Measurements from ENCODE around the gene TWIST1. TPM values are rescaled to one million over a fixed set of nuclear protein-coding genes. Genes with fewer than 3 reads are reported as not detected.

Gene TWIST1
- total and polyA plus RNA-seq, 2 of the 13 experiments (the other 11 are each of a cell fraction or from before 2014, with no cell fraction given), result not detected

DNA sequence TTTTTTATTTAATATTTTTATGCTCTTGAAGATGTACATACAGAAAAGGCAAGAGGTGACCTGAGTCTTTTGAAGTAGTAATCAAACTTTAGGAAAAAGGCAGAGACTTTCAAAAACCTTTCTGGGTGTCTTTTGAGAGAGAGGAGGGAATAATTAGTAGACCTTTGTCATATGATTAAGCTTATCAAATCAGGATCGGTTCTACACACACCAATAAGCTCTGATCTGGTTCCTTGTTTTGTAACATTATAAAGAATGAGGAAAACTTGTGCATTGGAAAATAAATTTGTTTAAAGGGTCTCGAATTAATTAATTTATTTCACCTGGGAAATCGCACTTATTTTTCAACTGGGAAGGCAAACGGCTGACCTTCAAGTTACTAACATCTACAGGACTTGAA lies 11.9 kb downstream of the TWIST1 start:
- peaks cover 0 to 32% of the 10 kb centered on the region in 2 experiments; a peak in 1 of 5 replicates for H3K27me3 ChIP-seq (ENCODE audit: control insufficient read depth in 1 of 2, insufficient read depth in 2 of 2, low read length in 2 of 2)
- H3K36me3 ChIP-seq (replicated peaks in 1 of 2; ENCODE audit: control insufficient read depth in 1 of 2, insufficient read depth in 2 of 2, low read length in 2 of 2), result no peaks in the 10 kb centered on the region
- no peak overlapping the region for H3K27ac ChIP-seq (ENCODE audit: extremely low read length, insufficient read depth, low read length)
- H2AFZ ChIP-seq (ENCODE audit: low read length), result no peak overlapping the region
- no peak overlapping the region for H3K9ac ChIP-seq (ENCODE audit: insufficient read depth, low read depth, low read length)
- no peak overlapping the region for H3K4me3 ChIP-seq (replicated peaks in 1 of 3; ENCODE audit: insufficient read depth in 1 of 3, low read depth in 2 of 3, low read length in 3 of 3)
- H3K9me3 ChIP-seq (ENCODE audit: low read length), result no peaks in the 10 kb centered on the region
- FAIRE-seq (no peak), DNase-seq (ENCODE audit: low spot score) (no peak), ATAC-seq (no peak)
- no peaks in the 10 kb centered on the region for H4K20me1 ChIP-seq (ENCODE audit: insufficient read depth, low read length)
- intact Hi-C loops (cut with micrococcal nuclease; ENCODE audit: unreplicated experiment), result no loop called here
- no peak for TF ChIP-seq ZNF143 (CRISPR knock-in tag; IDR thresholded peaks at IDR 0.05)
- no peak for TF ChIP-seq ZSCAN25 (CRISPR knock-in tag; IDR thresholded peaks at IDR 0.05)
- TF ChIP-seq, protein P1, sequence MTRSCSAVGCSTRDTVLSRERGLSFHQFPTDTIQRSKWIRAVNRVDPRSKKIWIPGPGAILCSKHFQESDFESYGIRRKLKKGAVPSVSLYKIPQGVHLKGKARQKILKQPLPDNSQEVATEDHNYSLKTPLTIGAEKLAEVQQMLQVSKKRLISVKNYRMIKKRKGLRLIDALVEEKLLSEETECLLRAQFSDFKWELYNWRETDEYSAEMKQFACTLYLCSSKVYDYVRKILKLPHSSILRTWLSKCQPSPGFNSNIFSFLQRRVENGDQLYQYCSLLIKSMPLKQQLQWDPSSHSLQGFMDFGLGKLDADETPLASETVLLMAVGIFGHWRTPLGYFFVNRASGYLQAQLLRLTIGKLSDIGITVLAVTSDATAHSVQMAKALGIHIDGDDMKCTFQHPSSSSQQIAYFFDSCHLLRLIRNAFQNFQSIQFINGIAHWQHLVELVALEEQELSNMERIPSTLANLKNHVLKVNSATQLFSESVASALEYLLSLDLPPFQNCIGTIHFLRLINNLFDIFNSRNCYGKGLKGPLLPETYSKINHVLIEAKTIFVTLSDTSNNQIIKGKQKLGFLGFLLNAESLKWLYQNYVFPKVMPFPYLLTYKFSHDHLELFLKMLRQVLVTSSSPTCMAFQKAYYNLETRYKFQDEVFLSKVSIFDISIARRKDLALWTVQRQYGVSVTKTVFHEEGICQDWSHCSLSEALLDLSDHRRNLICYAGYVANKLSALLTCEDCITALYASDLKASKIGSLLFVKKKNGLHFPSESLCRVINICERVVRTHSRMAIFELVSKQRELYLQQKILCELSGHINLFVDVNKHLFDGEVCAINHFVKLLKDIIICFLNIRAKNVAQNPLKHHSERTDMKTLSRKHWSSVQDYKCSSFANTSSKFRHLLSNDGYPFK (CRISPR knock-in tag; IDR thresholded peaks at IDR 0.05; ENCODE audit: borderline replicate concordance), result no peak
- no peak for TF ChIP-seq NKX3-1 (CRISPR knock-in tag; IDR thresholded peaks at IDR 0.05)
- no peak for TF ChIP-seq CBX5 (CRISPR knock-in tag; IDR thresholded peaks at IDR 0.05; ENCODE audit: borderline replicate concordance)
- TF ChIP-seq, protein P2, sequence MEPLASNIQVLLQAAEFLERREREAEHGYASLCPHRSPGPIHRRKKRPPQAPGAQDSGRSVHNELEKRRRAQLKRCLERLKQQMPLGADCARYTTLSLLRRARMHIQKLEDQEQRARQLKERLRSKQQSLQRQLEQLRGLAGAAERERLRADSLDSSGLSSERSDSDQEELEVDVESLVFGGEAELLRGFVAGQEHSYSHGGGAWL (CRISPR knock-in tag; IDR thresholded peaks at IDR 0.05), result no peak
- no peak for TF ChIP-seq KDM2A (CRISPR knock-in tag; IDR thresholded peaks at IDR 0.05; ENCODE audit: borderline replicate concordance, low read depth)
- TF ChIP-seq ZBTB21 (CRISPR knock-in tag; IDR thresholded peaks at IDR 0.05), result no peak
- TF ChIP-seq ZSCAN22 (CRISPR knock-in tag; IDR thresholded peaks at IDR 0.05), result no peak
- TF ChIP-seq RBFOX2 (IDR thresholded peaks at IDR 0.05; ENCODE audit: low read depth, low read length), result no peak
- no peak for TF ChIP-seq ZNF329 (CRISPR knock-in tag; IDR thresholded peaks at IDR 0.05; ENCODE audit: low read depth)
- TF ChIP-seq ZNF24 (IDR thresholded peaks at IDR 0.05), result no peak
- ChIA-PET CTCF (ENCODE audit: low intra/inter-chr PET ratio, low total read pairs) (no interaction called here), POLR2A (no interaction called here)
- in situ Hi-C loops (cut with HindIII; ENCODE audit: extremely low pct_ligation_motif_present, low pct_unique_long_range_greater_than_20kb), result loop anchor here (25.0 kb wide), 1 partner anchor 557 kb away; no protein-coding TSS in a partner anchor
- H3K4me2 ChIP-seq (ENCODE audit: low read depth, low read length), result no peak overlapping the region
- no peaks in the 10 kb centered on the region for H3K79me2 ChIP-seq (ENCODE audit: insufficient read depth, low read length)
- 1% methylated on average over 4 of the region's 4 CpGs for WGBS (ENCODE audit: low lambda C conversion rate)
- no TSS peak for BruUV-seq (replicated peaks)
- no peaks in the 10 kb centered on the region for H3K4me1 ChIP-seq (ENCODE audit: insufficient read depth, low read length)

Measured in HepG2 (cell line).